K562 (cell line): Measurements from ENCODE around the gene FAM120B. TPM values are rescaled to one million over a fixed set of nuclear protein-coding genes. Genes with fewer than 3 reads are reported as not detected.
A peak's percentile ranks its signal among the peaks of the same experiment; 100 is the strongest.

Source experiments
- ATAC-seq: fragments of 200-7000 bp; cut with Tn5 transposase; 3 replicates; pipeline ENCODE4 v1.9.1; 2020; ENCODE audit warnings: moderate library complexity
- BruUV-seq: library from RNA; stranded (reverse); fragments of 400-500 nt; replicated peaks from 2 replicates; lab custom pipeline; 2021; lab: Mats Ljungman, UMichigan
- CTCF ChIA-PET: fragments of 300-600 bp; formaldehyde crosslinking; extraction: SDS; loops from one replicate; lab custom pipeline; 2021; ENCODE audit warnings: low intra/inter-chr PET ratio; lab: Yijun Ruan, JAX
- POLR2A ChIA-PET: fragments of 300-600, 350-650 bp; sonication (Branson Sonifier 250); formaldehyde crosslinking; extraction: SDS; loops from one replicate; lab custom pipeline; 2021; ENCODE audit warnings: antibody characterized with exemption, inconsistent platforms; lab: Yijun Ruan, JAX
- DNase-seq, 4 experiments: peaks; one replicate each; pipeline versions ENCODE4 v3.0.0 to v3.0.0-alpha.2; 2011 to 2018; ENCODE audit warnings: low spot score in 3 of 4, mixed read lengths in 3 of 4; ENCODE audit errors: extremely low read depth in 1 of 4
- FAIRE-seq: peaks from 2 replicates; lab custom pipeline; 2011; peaks lifted over from hg19 to GRCh38; lab: Jason Lieb, UNC
- H2AFZ ChIP-seq: 2 replicates; pipeline ENCODE4 v1.6.0; 2011; ENCODE audit warnings: low read depth, low read length, control low read depth, inconsistent platforms
- H3K27ac ChIP-seq: fragments of 200-600 bp; 3 replicates; pipeline ENCODE4 v1.8.0; 2011; ENCODE audit warnings: low read depth, mild to moderate bottlenecking, control low read depth, inconsistent platforms, low read length, moderate library complexity, mixed read lengths; ENCODE audit errors: extremely low read depth
- H3K27me3 ChIP-seq, 2 experiments: fragments of 300-600 bp in 1 of 2; 2 replicates in 1 of 2; 3 replicates in 1 of 2; pipeline versions ENCODE4 v1.6.0 to v1.8.0; 2011; ENCODE audit warnings: inconsistent platforms in 2 of 2, low read length in 2 of 2, mild to moderate bottlenecking in 1 of 2, mixed read lengths in 1 of 2, moderate library complexity in 1 of 2; ENCODE audit not compliant: control insufficient read depth in 2 of 2, insufficient read depth in 2 of 2
- H3K36me3 ChIP-seq: fragments of 300-600 bp; 3 replicates; pipeline ENCODE4 v1.8.0; 2011; ENCODE audit warnings: mild to moderate bottlenecking, low read length, inconsistent platforms; ENCODE audit not compliant: control insufficient read depth, insufficient read depth
- H3K4me1 ChIP-seq, 2 experiments: fragments of 200-600 bp in 1 of 2; replicated peaks in 1 of 2; 2 replicates in 1 of 2; 3 replicates in 1 of 2; pipeline versions ENCODE4 v1.5.1 to v1.8.0; 2011; ENCODE audit warnings: inconsistent platforms in 2 of 2, low read length in 2 of 2, mild to moderate bottlenecking in 1 of 2, mixed read lengths in 1 of 2, moderate library complexity in 1 of 2; ENCODE audit not compliant: control insufficient read depth in 2 of 2, insufficient read depth in 2 of 2
- H3K4me2 ChIP-seq: 2 replicates; pipeline ENCODE4 v1.6.1; 2011; ENCODE audit warnings: low read length, control low read depth, inconsistent platforms, mixed read lengths; ENCODE audit not compliant: insufficient read depth
- H3K4me3 ChIP-seq: fragments of 200-600 bp; sonication (generic), shearing (Covaris generic); 2 replicates; pipeline ENCODE4 v1.5.1; 2016; ENCODE audit warnings: control low read depth, inconsistent platforms
- H3K79me2 ChIP-seq: fragments of 200-600 bp; 3 replicates; pipeline ENCODE4 v1.8.0; 2011; ENCODE audit warnings: low read length, inconsistent platforms; ENCODE audit not compliant: control insufficient read depth, insufficient read depth
- H3K9ac ChIP-seq, 2 experiments: 2 replicates each; pipeline versions ENCODE4 v1.6.0 to v1.6.1; 2011; ENCODE audit warnings: low read depth in 2 of 2, low read length in 2 of 2, control low read depth in 1 of 2, inconsistent platforms in 1 of 2, mild to moderate bottlenecking in 1 of 2, mixed read lengths in 1 of 2; ENCODE audit not compliant: insufficient read depth in 1 of 2
- H3K9me1 ChIP-seq: one replicate; pipeline ENCODE4 v1.6.0; 2011; ENCODE audit warnings: inconsistent platforms, mild to moderate bottlenecking, low read length, moderate library complexity; ENCODE audit not compliant: control insufficient read depth, insufficient read depth
- H3K9me3 ChIP-seq: replicated peaks from 2 replicates; pipeline ENCODE4 v1.5.1; 2011; ENCODE audit warnings: low read depth, low read length, inconsistent platforms; ENCODE audit not compliant: control insufficient read depth, insufficient read depth
- H4K20me1 ChIP-seq: replicated peaks from 2 replicates; pipeline ENCODE4 v1.6.1; 2011; ENCODE audit warnings: low read length, inconsistent platforms, mixed read lengths; ENCODE audit not compliant: control insufficient read depth, insufficient read depth
- FOXK2 ChIP-seq, 2 experiments: fragments of 450-650 bp; IDR thresholded peaks in 1 of 2; conservative IDR thresholded peaks in 1 of 2; 2 replicates each; pipeline ENCODE4 v1.6.1; 2016; ENCODE audit warnings: low read depth in 2 of 2, mild to moderate bottlenecking in 1 of 2
- LCOR ChIP-seq: sonication (generic); formaldehyde crosslinking; IDR thresholded peaks from 2 replicates; pipeline ENCODE4 v1.8.0; 2022; ENCODE audit warnings: mild to moderate bottlenecking, missing genetic modification reagents
- NFIC ChIP-seq: fragments of 450-650 bp; IDR thresholded peaks from 2 replicates; pipeline ENCODE4 v1.6.1; 2017; ENCODE audit warnings: mild to moderate bottlenecking, inconsistent platforms
- TAF9B ChIP-seq: fragments of 450-650 bp; IDR thresholded peaks from 2 replicates; pipeline ENCODE4 v1.6.1; 2018; ENCODE audit warnings: mild to moderate bottlenecking; ENCODE audit not compliant: partially characterized antibody
- WGBS: fragments of 100-300 bp; shearing (Covaris generic); methylation state at CpG from one replicate; pipeline ENCODE4 v1.1.6; 2016; ENCODE audit warnings: low coverage, mixed read lengths; ENCODE audit not compliant: insufficient coverage; ENCODE audit errors: missing lambda C conversion rate; 5-methylcytosine and 5-hydroxymethylcytosine counted together
- in situ Hi-C: fragments of 300-500 bp; cut with MboI; formaldehyde crosslinking; loops from 4 replicates; pipeline ENCODE4 v1.15.0; 2018; ENCODE audit warnings: inconsistent platforms, mixed read lengths
- intact Hi-C: fragments of 100-400 bp; cut with micrococcal nuclease; formaldehyde crosslinking; loops from 2 replicates; pipeline ENCODE4 v1.14.2; 2022
- polyA plus RNA-seq, 8 experiments: library from polyadenylated mRNA; depleted of rRNA in 4 of 8; stranded (reverse) in 5 of 8; unstranded in 3 of 8; fragments of >200 nt; fragmentation: Nextera tagmentation in 2 of 8; fragmentation: Illumina TruSeq in 1 of 8; extraction: Ambion mirVana in 2 of 8; extraction: Trizol in 1 of 8; gene quantifications; 2 replicates each; pipeline versions ENCODE4 v1.2.1 to v1.2.3, GENCODE V29; 2011 to 2014; ENCODE audit warnings: inconsistent platforms in 1 of 8, missing spikeins in 1 of 8
- total RNA-seq, 7 experiments: library from RNA; depleted of rRNA in 6 of 7; stranded (reverse); fragments of >200 nt in 6 of 7; fragmentation: Illumina TruSeq in 2 of 7; extraction: Trizol in 2 of 7; gene quantifications; 2 replicates each; pipeline versions ENCODE4 v1.2.1 to v1.2.3, GENCODE V29; 2011 to 2021; ENCODE audit warnings: low replicate concordance in 1 of 7
- TF ChIP-seq, protein P1 (sequence below), 2 experiments: IDR thresholded peaks in 1 of 2; conservative IDR thresholded peaks in 1 of 2; 2 replicates each; pipeline ENCODE4 v1.6.1; 2016; ENCODE audit warnings: low read depth in 2 of 2, mild to moderate bottlenecking in 1 of 2, missing compliant biosample characterization in 1 of 2, missing genetic modification characterization in 1 of 2, moderate library complexity in 1 of 2
- TF ChIP-seq, protein P2 (sequence below): fragments of 250-450 bp; sonication (Bioruptor Pico); IDR thresholded peaks from 2 replicates; pipeline ENCODE4 v1.8.0; 2022; ENCODE audit warnings: inconsistent platforms

The FAM120B gene
- total and polyA plus RNA-seq, 9 of the 15 experiments (the other 6 are each of a cell fraction or from before 2014, with no cell fraction given), result 3.5 to 22.6 (median 14.7) TPM

DNA sequence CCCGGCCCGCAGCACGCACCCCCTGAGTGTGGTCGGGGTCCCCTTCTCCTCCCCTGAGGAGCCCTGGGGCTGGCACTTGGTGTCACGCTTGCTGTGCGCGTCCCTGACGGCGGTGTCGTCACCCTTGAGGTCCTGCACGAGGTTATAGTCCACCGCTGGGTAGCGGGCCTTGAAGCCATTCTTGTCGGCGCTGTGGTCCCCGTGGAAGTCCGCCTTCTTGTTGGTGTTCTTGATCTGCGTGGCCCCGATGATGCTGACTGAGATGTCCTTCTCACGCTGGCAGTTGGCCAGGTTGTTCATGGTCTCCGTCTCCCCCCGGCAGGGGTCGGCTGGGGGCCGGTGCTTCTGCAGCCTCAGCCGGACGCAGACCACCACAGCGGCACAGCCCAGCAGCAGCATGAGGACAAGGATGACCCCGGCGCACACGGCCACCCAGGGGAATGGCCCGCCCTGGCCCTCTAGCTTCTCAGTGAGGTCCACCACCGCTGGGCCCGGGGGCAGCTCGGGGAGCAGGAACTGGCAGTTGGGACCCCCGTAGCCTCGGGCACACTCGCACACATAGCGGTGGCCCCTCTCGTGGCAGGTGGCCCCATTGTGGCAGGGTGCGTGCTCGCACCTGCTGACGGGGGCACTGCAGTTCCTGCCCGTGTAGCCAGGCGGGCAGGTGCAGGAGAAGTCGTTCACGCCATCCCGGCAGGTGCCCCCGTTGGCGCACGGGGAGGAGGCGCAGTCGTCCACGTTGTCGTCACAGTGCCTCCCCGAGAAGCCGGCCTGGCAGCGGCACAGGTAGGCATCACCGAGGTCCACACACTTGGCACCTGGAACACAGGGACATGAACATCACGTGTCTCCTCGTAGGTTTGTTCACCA lies 23.1 kb upstream of the FAM120B start:
- FAIRE-seq, result no peak
- no peaks in the 10 kb centered on the region for H3K9me1 ChIP-seq
- no peak overlapping the region for H3K9ac ChIP-seq
- peaks cover 0 to 36% of the 10 kb centered on the region in 2 experiments; a peak in 3 of 5 replicates for H3K4me1 ChIP-seq
- ATAC-seq, result no peak
- no peaks in the 10 kb centered on the region for H3K9me3 ChIP-seq
- no peak overlapping the region for H3K4me3 ChIP-seq
- no peak for DNase-seq
- CTCF ChIA-PET, result no interaction called here
- WGBS, result 2% methylated on average over 59 of the region's 60 CpGs
- no peak for TF ChIP-seq LCOR (CRISPR knock-in tag)
- TF ChIP-seq NFIC, result 0 out of 2 replicates have a peak, but pooled peaks have one; percentile 7
- no TSS peak for BruUV-seq
- H3K27me3 ChIP-seq, result peaks cover 71 to 92% of the 10 kb centered on the region in 2 experiments
- H3K27ac ChIP-seq, result no peak overlapping the region
- no peak overlapping the region for H3K4me2 ChIP-seq
- intact Hi-C loops (no loop called here), in situ Hi-C loops (no loop called here)
- peaks cover 20% of the 10 kb centered on the region for H4K20me1 ChIP-seq
- H3K36me3 ChIP-seq, result no peaks in the 10 kb centered on the region
- no peaks in the 10 kb centered on the region for H3K79me2 ChIP-seq
- POLR2A ChIA-PET, result no interaction called here
- no peak overlapping the region for H2AFZ ChIP-seq

DNA sequence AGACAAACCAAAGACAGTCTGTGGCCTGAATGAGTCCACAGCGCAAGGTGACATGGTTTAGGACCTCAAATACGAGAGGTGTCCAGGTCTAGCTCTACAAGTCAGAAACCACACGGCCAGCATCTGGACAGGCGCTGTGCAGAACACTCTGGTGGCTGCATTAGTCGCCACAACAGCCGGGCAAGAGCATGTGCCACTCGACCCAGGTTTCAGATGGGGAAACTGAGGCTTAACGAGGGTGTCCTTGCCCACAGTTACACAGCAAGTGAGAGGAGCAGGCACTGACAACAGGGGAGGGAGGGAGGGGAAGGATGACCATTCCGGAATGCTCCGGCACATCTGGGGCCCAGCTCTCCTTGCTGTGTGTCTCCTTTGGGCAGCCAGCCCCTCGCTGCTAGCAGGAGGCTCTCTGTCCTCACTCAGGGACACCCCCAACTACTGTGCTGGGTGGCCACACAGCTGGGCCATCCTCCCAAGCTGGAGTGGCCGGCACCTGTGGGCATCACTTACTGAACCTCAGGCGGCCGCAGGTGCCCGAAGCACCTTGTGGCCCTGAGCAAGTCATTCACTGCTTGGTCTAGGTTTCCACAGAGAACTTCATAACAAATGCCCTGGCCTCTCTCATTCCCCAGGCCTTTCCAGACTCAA lies 22.3 kb upstream of the FAM120B start:
- Histone ChIP-seq H3K9me3 (no peaks in the 10 kb centered on the region), H3K9ac (no peak overlapping the region), H3K79me2 (no peaks in the 10 kb centered on the region), H3K4me2 (no peak overlapping the region), H3K27ac (no peak overlapping the region), H3K9me1 (no peaks in the 10 kb centered on the region), H3K36me3 (no peaks in the 10 kb centered on the region), H3K27me3 (peaks cover 70 to 96% of the 10 kb centered on the region in 2 experiments), H2AFZ (no peak overlapping the region), H3K4me3 (no peak overlapping the region), H4K20me1 (peaks cover 22% of the 10 kb centered on the region), H3K4me1 (peaks cover 0 to 40% of the 10 kb centered on the region in 2 experiments; a peak in 3 of 5 replicates)
- no peak for FAIRE-seq
- WGBS, result 5% methylated on average over 12 of the region's 15 CpGs
- ATAC-seq, result no peak
- no TSS peak for BruUV-seq
- in situ Hi-C loops, result no loop called here
- DNase-seq, result no peak
- CTCF ChIA-PET, result no interaction called here
- intact Hi-C loops, result no loop called here
- POLR2A ChIA-PET, result no interaction called here
- TF ChIP-seq, protein P1, sequence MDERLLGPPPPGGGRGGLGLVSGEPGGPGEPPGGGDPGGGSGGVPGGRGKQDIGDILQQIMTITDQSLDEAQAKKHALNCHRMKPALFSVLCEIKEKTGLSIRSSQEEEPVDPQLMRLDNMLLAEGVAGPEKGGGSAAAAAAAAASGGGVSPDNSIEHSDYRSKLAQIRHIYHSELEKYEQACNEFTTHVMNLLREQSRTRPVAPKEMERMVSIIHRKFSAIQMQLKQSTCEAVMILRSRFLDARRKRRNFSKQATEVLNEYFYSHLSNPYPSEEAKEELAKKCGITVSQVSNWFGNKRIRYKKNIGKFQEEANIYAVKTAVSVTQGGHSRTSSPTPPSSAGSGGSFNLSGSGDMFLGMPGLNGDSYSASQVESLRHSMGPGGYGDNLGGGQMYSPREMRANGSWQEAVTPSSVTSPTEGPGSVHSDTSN (CRISPR knock-in tag; IDR thresholded peaks at IDR 0.05; ENCODE audit: low read depth), result no peak
- TF ChIP-seq, protein P1 (tag; conservative IDR thresholded peaks at IDR 0.05; ENCODE audit: low read depth), result no peak
- TF ChIP-seq FOXK2 (conservative IDR thresholded peaks at IDR 0.05 in 1 of 2, IDR thresholded peaks at IDR 0.05 in 1 of 2; ENCODE audit: low read depth in 2 of 2) (no peak), TAF9B (no peak)
- TF ChIP-seq, protein P2, sequence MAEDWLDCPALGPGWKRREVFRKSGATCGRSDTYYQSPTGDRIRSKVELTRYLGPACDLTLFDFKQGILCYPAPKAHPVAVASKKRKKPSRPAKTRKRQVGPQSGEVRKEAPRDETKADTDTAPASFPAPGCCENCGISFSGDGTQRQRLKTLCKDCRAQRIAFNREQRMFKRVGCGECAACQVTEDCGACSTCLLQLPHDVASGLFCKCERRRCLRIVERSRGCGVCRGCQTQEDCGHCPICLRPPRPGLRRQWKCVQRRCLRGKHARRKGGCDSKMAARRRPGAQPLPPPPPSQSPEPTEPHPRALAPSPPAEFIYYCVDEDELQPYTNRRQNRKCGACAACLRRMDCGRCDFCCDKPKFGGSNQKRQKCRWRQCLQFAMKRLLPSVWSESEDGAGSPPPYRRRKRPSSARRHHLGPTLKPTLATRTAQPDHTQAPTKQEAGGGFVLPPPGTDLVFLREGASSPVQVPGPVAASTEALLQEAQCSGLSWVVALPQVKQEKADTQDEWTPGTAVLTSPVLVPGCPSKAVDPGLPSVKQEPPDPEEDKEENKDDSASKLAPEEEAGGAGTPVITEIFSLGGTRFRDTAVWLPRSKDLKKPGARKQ (CRISPR knock-in tag), result no peak
